Measurements from ENCODE around the gene LAMA3. TPM values are rescaled to one million over a fixed set of nuclear protein-coding genes. Genes with fewer than 3 reads are reported as not detected.

Gene LAMA3
- total and polyA plus RNA-seq, 2 experiments from 2014 or later = 3.9 to 4.9 TPM

DNA sequence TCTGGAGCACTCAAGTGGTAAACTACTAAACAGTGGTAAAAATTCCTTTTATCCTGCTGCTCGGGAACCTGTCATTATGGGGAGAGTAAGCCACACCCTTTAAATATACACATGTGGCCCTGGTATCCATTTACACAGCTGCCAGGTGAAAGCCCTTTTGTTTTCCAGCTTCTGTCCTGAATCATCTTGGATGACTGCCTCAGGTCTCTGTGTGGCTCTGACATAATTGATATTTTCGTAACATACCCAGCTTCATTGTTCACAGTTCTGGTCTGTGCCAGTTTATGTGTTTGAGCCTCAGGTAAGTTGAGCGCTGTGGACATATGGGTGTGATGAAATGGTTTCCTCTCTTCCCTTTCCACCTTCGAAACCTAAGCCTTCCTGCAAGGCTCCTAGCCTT, 309.6 kb downstream of the LAMA3 start (continued):
- TF ChIP-seq, protein P1, sequence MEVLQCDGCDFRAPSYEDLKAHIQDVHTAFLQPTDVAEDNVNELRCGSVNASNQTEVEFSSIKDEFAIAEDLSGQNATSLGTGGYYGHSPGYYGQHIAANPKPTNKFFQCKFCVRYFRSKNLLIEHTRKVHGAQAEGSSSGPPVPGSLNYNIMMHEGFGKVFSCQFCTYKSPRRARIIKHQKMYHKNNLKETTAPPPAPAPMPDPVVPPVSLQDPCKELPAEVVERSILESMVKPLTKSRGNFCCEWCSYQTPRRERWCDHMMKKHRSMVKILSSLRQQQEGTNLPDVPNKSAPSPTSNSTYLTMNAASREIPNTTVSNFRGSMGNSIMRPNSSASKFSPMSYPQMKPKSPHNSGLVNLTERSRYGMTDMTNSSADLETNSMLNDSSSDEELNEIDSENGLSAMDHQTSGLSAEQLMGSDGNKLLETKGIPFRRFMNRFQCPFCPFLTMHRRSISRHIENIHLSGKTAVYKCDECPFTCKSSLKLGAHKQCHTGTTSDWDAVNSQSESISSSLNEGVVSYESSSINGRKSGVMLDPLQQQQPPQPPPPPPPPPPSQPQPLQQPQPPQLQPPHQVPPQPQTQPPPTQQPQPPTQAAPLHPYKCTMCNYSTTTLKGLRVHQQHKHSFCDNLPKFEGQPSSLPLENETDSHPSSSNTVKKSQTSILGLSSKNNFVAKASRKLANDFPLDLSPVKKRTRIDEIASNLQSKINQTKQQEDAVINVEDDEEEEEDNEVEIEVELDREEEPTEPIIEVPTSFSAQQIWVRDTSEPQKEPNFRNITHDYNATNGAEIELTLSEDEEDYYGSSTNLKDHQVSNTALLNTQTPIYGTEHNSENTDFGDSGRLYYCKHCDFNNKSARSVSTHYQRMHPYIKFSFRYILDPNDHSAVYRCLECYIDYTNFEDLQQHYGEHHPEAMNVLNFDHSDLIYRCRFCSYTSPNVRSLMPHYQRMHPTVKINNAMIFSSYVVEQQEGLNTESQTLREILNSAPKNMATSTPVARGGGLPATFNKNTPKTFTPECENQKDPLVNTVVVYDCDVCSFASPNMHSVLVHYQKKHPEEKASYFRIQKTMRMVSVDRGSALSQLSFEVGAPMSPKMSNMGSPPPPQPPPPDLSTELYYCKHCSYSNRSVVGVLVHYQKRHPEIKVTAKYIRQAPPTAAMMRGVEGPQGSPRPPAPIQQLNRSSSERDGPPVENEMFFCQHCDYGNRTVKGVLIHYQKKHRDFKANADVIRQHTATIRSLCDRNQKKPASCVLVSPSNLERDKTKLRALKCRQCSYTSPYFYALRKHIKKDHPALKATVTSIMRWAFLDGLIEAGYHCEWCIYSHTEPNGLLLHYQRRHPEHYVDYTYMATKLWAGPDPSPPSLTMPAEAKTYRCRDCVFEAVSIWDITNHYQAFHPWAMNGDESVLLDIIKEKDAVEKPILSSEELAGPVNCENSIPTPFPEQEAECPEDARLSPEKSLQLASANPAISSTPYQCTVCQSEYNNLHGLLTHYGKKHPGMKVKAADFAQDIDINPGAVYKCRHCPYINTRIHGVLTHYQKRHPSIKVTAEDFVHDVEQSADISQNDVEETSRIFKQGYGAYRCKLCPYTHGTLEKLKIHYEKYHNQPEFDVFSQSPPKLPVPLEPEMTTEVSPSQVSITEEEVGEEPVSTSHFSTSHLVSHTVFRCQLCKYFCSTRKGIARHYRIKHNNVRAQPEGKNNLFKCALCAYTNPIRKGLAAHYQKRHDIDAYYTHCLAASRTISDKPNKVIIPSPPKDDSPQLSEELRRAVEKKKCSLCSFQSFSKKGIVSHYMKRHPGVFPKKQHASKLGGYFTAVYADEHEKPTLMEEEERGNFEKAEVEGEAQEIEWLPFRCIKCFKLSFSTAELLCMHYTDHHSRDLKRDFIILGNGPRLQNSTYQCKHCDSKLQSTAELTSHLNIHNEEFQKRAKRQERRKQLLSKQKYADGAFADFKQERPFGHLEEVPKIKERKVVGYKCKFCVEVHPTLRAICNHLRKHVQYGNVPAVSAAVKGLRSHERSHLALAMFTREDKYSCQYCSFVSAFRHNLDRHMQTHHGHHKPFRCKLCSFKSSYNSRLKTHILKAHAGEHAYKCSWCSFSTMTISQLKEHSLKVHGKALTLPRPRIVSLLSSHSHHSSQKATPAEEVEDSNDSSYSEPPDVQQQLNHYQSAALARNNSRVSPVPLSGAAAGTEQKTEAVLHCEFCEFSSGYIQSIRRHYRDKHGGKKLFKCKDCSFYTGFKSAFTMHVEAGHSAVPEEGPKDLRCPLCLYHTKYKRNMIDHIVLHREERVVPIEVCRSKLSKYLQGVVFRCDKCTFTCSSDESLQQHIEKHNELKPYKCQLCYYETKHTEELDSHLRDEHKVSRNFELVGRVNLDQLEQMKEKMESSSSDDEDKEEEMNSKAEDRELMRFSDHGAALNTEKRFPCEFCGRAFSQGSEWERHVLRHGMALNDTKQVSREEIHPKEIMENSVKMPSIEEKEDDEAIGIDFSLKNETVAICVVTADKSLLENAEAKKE (CRISPR knock-in tag; IDR thresholded peaks at IDR 0.05) = no peak
- TF ChIP-seq JUNB (IDR thresholded peaks at IDR 0.05; ENCODE audit: unreplicated experiment) (no peak), EZH2phosphoT487 (IDR thresholded peaks at IDR 0.05; ENCODE audit: unreplicated experiment) (no peak)

DNA sequence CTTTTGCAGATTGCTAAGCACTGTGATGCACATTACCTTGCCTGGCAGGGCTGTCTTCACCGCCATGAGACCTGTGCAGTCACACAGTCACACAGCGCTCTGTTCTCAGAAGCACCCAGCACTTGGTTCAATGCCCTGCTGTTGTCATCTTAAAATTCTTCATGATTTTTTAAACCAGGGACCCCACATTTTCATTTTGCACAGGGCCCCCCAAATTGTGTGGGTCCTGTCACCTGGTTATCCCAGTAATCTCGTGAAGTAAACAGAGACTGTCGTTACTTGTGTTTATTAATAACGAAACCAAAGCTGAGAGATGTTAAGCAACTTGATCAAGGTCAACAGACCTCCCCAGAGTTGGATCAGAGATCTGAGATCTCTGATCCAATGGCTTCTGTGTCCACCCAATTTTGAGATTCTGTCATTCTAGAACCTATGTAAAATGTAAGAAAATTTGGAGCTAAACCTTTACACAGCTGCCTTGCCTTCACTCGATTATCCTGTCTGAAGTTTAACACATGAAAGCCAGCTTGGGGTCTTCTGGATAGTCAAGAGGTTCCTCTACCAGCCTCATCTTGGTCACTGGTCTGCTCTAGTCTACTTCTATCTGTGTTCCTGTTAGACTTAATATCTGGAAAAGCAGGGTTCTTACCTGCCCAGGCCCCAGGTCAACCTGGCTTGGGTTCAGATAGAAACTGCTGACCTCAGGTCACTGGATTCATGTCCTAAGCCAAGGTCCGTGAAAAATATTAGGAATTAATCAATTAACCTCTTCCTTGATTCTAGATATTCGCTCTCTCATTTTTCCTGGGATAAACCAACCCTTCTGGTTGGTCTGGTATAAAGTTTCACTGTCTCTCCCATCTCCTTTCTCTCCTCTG, 311.6 kb downstream of the LAMA3 start:
- Histone ChIP-seq H4K20me1 (replicated peaks; ENCODE audit: insufficient read depth) (no peaks in the 10 kb centered on the region), H3K4me1 (ENCODE audit: insufficient read depth) (no peaks in the 10 kb centered on the region), H3K27ac (ENCODE audit: low read depth) (no peak overlapping the region), H3K36me3 (ENCODE audit: insufficient read depth) (no peaks in the 10 kb centered on the region), H3K27me3 (ENCODE audit: insufficient read depth) (no peaks in the 10 kb centered on the region), H3K79me2 (replicated peaks; ENCODE audit: insufficient read depth) (no peaks in the 10 kb centered on the region), H3K4me2 (no peak overlapping the region), H3K4me3 (no peak overlapping the region), H2AFZ (no peak overlapping the region), H3F3A (replicated peaks; ENCODE audit: low read depth) (no peaks in the 10 kb centered on the region), H3K9me2 (ENCODE audit: insufficient read depth) (peaks cover 11% of the 10 kb centered on the region; the same call in 1 of the 2 replicates)
- ATAC-seq (no peak), DNase-seq (ENCODE audit: low spot score) (no peak)
- Mint-ChIP-seq H3K36me3 (ENCODE audit: low read depth) (no peaks in the 10 kb centered on the region), H3K9me3 (no peaks in the 10 kb centered on the region), H3K27ac (no peak overlapping the region), H3K27me3 (ENCODE audit: insufficient read depth, low read depth, poor library complexity) (peaks cover 2% of the 10 kb centered on the region), H3K4me1 (no peaks in the 10 kb centered on the region; the same call in 2 of the 3 replicates), H3K4me3 (no peak overlapping the region)
- TF ChIP-seq EZH2phosphoT487 (IDR thresholded peaks at IDR 0.05; ENCODE audit: unreplicated experiment) (no peak), ZNF331 (CRISPR knock-in tag; IDR thresholded peaks at IDR 0.05; ENCODE audit: low read depth) (no peak), CREB1 (CRISPR knock-in tag; IDR thresholded peaks at IDR 0.05; ENCODE audit: low read depth) (no peak), NANOG (IDR thresholded peaks at IDR 0.05; ENCODE audit: borderline replicate concordance) (no peak)
- TF ChIP-seq, protein P1 (CRISPR knock-in tag; IDR thresholded peaks at IDR 0.05) = no peak
